ENCODE measurements around the gene CRYBA4.

DNA sequence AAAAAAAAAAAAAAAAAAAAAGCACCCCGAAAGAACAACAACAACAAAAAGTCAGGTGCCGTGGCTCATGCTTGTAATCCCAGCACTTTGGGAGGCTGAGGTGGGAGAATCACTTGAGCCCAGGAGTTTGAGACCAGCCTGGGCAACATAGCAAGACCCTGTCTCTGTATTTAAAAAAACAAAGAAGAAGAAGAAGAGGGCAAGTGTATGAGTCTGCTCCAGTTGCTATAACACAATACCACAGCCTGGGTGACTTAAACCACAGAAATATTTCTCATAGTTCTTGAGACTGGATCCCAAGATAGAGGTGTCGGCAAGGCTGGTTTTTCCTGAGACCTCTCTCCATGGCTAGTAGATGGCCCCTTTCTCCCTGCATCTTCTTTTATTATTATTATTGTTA is 12.4 kb downstream of the CRYBA4 start:
- no peak for TF ChIP-seq CTCF (IDR thresholded peaks at IDR 0.05)
- TF ChIP-seq REST (IDR thresholded peaks at IDR 0.05; ENCODE audit: insufficient read depth in 1 of 2, low read depth in 2 of 2, low read length in 1 of 2): no peak
- TF ChIP-seq TCF7L2 (IDR thresholded peaks at IDR 0.05; ENCODE audit: low read depth, low read length): no peak
- TF ChIP-seq SIN3A (IDR thresholded peaks at IDR 0.05; ENCODE audit: borderline replicate concordance, insufficient read depth, low read depth, low read length): no peak
